Measurements from ENCODE around the gene SEC24D. TPM values are rescaled to one million over a fixed set of nuclear protein-coding genes. Genes with fewer than 3 reads are reported as not detected.

Gene SEC24D
- 133 and 191 TPM in 2 replicates for total RNA-seq

GRCh38 chr4:118835571-118836300 lies at the start of gene SEC24D:
Gene SEC24D (minus strand): TSS chr4:118836126. CDS start chr4:118833696, 2,430 bp downstream.

GRCh38 chr4:118684873-118685811 lies 150.8 kb downstream of the SEC24D start, which contains the start of gene METTL14:
Gene METTL14 (plus strand): TSS chr4:118685392. CDS start chr4:118685535, 143 bp downstream.

Other genes with a start within 250 kb of the SEC24D start
- gene METTL14, start 150.7 kb downstream of the SEC24D start, total RNA-seq: 18.2 and 23.1 TPM in 2 replicates
- gene SYNPO2, start 52.7 kb upstream of the SEC24D start, total RNA-seq: 43.4 and 56.6 TPM in 2 replicates

Data from smooth muscle cell of the pulmonary artery (primary cell).